Inflammatory macrophage treated with lipopolysaccharide for 1 hour (primary cell): ENCODE results near the gene NAPSA.

ENCODE experiments used
- DNase-seq, 2 donors: peaks; one replicate each; pipeline ENCODE4 v3.0.0-alpha.2; 2020 to 2022

Gene NAPSA

DNA sequence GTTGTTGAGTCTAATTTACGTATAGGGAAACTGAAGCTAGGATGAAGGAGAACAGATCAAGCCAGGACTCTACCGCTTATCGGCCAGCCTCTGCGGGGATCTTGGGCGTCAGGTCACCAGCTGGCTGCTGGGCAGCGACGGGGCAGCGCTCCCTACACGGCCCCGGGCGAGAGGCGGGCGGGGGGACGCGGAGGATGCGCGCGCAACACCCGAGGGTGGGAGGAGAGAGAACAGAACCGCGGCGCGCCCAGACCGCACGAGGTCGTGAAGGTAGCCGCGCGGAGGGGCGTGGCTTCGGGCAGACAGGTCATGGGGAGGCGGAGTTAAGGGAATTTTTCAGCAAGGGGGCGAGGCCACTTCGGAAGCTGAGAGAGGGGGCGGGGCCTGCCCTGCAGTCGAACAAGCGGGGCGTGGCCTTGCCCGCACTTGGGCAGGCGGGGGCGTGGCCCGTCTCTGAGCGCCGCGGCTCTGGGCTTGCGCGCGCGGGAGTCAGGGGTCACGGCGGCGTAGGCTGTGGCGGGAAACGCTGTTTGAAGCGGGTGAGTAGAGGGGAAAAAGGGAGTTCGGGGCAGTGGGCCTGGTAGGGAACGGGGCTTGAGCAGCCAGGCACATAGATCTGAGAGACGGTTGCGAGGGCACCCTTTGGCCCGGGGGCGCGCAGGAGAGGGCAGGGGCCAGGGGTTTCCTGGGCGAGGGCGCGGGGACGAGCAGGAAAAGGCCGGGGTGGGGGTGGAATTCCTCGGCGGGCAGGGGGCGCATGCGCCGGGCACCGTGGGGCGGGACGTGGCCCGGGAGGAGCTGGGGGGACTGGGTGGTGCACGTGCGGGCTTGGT lies 18.6 kb upstream of the NAPSA start, which contains the start of gene POLD1:
Gene POLD1, plus strand, starts transcription at position 496 of the 833 bp plus-strand sequence. CDS start 14,505 bp downstream, outside the sequence.
- DNase-seq = peak; percentile 95 to 98

DNA sequence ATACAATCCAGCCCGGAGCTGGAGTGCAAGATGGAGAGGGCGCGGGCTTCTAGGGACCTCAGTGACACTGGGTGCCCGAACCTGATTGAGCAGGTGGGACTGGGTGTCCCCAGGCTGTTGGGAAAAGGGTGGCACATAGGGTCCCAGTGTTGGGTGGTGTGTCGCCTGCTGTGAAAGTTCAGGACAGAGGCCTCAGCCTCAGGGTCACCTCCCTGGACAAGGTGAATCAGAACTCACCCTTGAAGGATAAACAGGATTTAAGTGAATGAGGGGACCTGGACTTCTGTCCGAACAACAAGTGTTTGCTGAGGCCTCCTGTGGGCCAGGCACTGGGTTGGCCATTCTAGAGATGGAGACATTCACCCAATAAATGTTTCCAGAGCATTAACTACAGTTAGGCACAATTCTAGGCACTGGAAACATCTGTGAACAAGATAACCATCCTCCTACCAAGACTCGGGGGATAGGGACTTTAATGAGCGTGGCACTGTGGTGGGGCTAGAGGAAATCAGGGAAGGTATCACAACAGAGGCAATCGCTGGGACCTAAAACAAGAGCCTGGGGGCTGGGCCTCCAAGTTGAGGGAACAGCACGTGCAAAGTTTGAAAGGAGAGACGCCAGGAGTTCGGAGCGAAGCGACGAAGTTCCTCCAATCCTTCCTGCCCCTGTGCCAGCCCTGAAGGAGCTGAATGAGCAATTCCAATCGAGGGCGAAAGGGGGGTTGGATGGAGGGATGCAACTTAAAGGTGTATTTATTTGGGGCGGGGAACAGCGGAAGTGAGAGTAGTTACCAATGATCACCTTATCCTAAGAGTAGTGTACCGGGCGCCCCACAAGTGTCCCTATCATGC lies 17.8 kb upstream of the NAPSA start:
- no peak for DNase-seq

DNA sequence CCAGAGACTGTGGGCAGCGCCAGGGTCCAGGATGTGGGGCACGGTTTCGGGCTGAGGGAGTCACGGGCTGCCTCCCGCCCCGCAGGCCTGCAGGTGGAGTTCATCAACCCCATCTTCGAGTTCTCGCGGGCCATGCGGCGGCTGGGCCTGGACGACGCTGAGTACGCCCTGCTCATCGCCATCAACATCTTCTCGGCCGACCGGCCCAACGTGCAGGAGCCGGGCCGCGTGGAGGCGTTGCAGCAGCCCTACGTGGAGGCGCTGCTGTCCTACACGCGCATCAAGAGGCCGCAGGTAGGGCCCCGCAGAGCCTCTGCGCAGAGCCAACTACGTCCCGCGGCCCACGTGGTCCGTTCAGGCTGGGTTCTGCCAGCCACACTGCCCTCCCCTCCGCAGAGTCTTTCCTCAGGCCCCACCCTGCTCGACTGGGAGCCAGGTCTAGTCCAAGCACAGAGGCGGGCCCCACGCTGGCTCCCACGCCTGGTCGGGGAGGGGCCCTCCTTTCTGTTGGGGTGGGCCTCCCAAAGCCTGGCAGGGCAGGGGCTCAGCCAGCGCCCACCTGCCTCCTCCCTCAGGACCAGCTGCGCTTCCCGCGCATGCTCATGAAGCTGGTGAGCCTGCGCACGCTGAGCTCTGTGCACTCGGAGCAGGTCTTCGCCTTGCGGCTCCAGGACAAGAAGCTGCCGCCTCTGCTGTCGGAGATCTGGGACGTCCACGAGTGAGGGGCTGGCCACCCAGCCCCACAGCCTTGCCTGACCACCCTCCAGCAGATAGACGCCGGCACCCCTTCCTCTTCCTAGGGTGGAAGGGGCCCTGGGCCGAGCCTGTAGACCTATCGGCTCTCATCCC lies 16.7 kb upstream of the NAPSA start:
- DNase-seq = no peak

DNA sequence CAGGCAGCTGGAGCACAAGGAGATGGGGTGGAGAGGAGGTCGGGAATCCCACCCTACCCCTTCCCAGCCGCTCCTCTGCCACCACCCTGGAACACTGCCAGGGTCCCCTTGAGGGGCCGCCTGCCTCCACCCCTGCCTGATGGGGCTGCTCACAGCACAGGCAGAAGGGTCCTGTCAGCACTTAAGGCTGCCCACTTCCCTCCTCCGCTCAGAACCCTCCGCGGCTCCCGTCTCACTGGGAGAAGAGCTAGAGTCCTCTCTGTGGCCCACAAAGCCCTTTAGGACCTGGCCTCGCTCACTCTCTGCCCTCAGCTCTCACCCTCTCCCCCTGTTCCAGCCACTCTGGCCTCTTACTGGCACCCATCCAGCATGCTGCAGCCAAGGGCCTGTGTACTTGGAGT lies 15.3 kb upstream of the NAPSA start:
- DNase-seq = no peak

DNA sequence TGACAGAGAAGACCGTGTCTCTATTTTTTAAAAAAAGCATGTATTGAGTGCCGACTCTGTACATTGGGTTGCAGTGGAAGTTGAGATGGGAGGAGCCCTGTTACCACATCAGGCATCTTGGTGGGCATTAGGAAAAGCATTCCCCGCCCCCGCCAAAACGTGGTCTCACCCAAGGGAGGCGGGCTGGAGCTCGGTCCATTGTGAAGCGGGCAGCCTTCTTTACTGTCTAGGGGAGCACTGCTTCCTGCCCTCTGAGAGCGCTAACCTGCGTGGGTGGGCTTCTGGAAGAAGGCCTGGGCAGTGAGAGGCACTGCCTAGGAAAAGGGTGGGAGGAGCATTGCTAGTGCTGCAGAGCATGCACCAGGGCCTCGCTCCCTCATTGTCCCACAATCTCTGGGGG lies 14.7 kb upstream of the NAPSA start:
- DNase-seq = no peak

DNA sequence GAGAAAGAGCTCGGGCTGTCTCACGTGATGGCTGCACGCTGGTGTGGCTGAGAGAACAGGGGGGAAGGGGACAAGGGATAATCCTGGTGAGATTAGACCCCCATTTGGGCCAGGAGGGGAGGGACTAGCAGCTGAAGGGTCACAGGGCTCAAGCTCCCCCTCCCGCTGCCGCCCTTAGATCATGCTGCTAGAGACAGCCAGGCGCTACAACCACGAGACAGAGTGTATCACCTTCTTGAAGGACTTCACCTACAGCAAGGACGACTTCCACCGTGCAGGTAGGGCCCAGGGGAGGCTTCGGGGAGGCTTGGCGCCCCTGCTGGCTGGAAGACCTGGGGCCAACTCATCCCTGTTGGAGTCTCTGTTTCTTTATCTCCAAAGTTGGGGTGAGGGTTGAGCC lies 14.2 kb upstream of the NAPSA start:
- no peak for DNase-seq

DNA sequence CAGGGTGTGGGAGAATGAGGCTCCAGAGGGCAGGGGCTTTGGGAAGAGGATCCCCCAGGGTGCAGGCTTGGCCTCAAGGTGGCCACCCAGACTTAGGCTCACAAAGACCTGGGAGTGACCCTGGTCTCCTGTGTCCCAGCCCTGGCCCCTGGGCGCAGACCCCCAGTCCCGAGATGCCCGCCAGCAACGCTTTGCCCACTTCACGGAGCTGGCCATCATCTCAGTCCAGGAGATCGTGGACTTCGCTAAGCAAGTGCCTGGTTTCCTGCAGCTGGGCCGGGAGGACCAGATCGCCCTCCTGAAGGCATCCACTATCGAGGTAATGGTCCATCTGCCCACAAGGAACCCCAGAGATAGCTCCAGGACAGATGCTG lies 13.4 kb upstream of the NAPSA start:
- DNase-seq = no peak

DNA sequence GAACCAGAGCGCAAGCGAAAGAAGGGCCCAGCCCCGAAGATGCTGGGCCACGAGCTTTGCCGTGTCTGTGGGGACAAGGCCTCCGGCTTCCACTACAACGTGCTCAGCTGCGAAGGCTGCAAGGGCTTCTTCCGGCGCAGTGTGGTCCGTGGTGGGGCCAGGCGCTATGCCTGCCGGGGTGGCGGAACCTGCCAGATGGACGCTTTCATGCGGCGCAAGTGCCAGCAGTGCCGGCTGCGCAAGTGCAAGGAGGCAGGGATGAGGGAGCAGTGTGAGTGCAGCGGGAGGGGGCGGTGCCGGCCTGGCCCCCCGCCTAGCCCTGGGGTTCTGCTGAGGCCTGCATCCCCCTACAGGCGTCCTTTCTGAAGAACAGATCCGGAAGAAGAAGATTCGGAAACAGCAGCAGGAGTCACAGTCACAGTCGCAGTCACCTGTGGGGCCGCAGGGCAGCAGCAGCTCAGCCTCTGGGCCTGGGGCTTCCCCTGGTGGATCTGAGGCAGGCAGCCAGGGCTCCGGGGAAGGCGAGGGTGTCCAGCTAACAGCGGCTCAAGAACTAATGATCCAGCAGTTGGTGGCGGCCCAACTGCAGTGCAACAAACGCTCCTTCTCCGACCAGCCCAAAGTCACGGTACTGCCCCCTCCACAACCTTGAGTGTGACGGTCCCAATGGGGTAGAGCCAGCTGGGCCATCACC lies 12.9 kb upstream of the NAPSA start:
- DNase-seq = no peak

DNA sequence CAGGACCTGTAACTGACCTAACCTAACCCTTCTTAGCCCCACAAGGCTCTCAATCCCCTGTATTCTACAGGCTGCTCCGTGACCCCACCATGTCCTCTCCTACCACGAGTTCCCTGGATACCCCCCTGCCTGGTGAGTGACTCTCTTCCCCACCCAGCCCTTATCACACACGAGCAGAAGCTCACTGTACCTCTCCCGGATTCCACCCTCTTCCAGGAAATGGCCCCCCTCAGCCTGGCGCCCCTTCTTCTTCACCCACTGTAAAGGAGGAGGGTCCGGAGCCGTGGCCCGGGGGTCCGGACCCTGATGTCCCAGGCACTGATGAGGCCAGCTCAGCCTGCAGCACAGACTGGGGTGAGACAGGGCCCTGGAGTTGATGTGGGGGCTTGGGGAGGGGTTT lies 12.1 kb upstream of the NAPSA start:
- no peak for DNase-seq

DNA sequence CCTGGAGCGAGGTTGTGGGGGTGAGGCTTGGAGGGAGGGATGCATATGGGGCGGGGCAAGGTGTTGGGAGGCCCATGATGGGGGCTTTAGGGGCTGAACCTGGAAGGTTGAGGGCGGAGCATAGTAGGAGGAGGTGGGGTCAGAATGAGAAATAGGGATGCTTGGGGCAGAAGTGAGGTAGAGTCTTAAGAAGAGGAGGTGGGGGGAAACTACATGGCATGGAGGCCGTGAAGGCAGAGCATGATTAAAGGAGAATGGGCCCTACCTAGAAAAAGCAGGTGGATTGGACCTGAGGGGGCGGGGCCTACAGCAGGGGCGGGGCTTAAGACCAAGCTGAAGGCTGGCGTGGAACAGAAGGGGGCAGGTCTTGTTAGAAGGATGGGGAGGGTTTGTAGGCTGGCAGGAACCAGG lies 11.6 kb upstream of the NAPSA start:
- DNase-seq = no peak

DNA sequence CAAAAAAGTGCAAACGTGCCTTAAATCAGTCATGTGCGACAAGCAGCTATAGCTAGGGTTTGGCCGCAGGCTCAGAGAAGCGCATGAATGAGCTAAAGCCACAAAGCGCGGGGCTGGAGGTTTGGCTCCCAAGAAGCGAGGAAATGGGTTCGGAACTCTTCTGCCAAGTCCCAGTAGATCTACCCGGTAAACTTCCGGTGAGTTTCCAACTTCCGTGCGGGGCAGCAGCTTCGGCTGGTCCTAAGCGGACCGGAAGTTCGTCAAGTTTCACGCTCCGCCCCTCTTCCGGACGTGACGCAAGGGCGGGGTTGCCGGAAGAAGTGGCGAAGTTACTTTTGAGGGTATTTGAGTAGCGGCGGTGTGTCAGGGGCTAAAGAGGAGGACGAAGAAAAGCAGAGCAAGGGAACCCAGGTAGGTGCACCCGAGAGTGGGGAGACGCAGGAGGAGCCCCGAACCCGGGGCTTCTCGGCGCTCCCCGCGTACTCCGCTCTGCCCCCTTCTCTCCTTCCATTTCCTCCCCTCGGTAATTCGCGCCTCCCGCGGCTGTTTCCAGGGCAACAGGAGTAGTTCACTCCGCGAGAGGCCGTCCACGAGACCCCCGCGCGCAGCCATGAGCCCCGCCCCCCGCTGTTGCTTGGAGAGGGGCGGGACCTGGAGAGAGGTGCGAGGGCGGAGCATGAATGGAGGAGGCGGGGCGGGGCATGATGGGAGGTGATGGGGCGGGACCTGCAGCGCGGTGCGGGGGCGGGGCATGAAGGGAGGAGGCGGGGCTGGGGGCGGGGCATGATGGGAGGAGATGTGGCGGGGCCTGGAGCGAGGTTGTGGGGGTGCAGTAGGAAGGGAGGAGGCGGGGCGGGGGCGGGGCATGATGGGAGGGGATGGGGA lies 11.0 kb upstream of the NAPSA start, which contains the start of gene NR1H2:
Gene NR1H2, plus strand, starts transcription at position 292 of the 885 bp plus-strand sequence. CDS start 1,149 bp downstream, outside the sequence.
- peak; percentile 95 to 99 for DNase-seq

DNA sequence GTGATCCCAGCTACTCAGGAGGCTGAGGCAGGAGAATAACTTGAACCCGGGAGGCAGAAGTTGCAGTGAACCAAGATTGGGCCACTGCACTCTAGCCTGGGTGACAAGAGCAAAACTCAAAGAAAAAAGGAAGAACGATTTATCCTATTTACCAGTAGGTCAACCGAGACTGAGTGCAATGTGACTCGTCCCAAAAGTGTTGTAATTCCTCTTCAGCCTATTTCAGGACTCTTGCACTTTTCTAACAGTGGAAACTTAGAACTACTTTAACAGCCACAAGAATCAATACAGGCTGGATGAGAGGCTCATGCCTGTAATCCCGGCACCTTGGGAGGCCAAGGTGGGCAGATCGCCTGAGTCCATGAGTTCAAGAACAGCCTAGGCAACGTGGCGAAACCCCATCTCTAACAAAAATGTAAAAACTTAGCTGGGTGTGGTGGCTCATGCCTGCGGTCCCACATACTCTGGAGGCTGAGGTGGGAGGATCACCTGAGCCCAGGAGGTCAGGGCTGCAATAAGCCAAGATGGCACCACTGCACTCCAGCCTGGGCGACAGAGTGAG lies 6.6 kb upstream of the NAPSA start:
- DNase-seq = peak; percentile 50 to 68

DNA sequence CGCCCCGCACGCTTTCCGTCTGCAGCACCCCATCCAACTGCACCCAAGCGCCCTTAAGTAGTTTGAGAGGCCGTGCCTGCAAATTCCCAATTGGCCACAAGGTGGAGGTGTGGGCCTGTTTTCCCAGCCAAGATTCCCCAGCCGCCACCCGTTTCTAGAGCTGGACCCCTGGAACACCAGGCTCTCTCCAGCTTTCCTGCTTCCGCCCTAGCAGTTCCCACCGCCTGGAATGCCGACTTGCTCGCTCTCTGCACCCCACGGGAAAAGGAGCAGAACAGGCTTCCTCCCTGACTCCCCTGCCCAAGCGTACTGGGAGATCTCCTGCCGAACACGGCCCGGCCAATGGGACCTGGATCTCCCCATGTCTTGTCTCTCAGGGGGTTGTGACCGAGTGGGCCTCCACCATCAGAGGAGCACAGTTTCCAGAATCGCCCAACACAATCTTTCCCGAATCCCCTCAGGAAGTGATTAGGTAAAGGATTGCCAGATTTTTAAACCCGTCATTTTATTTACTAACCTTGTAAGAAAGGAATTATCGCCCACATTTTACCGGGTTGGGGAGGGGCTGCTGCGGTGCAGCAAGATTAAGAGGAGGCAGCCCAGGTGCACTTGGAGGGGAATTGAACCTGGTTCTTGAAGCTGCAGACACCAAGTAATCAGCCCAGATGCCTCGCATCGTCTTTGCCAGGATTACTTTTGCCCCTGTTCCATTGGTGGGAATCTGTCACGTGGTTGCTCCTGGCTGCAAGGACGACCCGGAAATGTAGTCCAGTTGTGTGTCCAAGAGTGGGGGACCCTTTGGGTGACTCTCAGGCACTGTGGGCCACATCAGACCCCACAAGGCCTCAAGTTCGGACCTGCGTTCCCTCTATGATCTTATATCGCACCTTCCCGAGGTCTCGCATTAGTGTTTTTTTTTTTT lies 3.5 kb upstream of the NAPSA start:
- DNase-seq = peak; percentile 79 to 95

DNA sequence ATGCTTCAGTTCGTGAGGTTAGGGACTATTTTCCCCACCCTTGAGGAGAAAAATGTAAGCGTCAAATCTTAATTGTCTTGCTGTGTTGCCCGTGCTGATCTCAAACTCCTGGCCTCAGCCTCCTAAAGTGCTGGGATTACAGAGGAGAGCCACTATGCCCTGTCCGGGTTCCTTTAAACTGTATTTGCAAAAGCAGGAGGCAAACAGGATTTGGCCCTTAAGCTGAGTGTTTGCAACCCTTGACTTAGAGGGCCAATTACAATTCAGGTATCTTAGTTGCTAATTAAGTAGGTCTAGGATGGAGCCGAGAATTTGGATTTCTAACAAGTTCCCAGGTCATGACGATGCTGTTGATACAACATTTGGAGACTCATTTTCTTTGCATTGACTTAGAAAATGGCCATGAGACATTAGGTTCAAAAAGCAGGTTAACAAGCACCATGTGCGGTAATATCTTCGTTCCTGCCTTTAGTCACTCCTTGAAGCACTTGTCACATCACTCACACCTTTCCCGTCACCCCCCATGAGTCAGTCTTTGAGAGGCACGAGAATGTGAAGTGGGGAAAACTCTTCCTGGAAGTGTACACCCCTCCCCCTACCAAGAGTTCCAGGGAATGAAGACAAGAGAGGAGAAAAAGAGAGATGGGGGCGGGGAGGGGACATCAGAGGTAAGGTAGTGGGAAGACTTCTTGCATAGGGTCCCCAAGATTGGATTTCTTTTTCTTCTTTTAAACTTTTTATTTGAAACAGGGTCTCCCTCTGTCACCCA lies 2.6 kb downstream of the NAPSA start:
- no peak for DNase-seq

DNA sequence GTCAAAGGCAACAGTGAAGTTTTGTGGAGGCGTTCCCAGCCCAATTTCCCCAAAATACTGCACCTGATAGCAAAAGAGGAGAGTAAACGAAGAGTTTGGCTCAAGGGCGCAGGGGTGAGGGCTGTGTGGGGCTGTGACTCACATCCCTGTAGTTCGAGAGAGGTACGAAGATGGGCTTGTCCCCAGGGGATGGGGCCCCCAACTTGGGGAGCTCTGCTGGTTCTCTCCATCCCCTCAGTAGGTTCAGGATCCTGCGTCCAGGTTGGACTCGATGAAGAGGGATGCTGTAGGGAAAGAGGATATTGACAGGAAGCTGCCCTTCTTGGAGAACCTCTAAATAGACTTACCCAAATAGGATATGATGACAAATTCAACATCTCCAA lies 3.4 kb downstream of the NAPSA start:
- no peak for DNase-seq

DNA sequence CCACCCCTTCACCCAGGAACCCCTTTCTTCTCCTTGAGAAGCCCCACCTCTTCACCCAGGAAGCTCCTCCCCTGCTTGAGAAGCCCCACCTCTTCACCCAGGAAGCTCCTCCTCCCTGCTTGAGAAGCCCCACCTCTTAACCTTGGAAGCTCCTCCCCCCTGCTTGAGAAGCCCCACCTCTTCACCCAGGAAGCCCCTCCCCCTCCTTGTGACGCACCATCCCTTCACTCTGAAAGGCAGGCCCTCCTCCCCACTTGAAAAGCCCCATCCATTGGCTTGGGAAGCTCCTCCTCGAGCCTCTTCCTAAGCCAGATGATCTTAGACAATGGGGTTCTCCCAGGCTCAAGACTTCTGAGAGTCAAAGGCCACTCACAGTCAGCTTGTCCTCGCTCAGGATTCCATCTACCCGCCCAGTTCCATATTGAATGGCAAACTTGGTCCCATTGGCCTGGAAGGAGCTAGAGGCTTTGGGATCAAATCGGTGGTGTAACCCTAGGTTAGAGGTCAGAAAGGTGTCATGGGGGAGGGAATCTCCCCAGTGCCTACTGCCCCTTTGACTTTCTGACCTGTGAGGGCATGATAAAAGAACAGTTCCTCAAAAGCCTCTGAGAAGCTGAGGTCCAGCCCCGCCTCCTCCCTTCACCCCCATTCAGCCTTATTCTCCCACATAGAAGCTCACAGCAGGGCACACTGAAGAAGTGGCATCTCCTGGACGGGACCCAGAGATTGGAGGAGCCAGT lies 4.0 kb downstream of the NAPSA start:
- DNase-seq = peak in 1 of 2 donors; percentile 27

DNA sequence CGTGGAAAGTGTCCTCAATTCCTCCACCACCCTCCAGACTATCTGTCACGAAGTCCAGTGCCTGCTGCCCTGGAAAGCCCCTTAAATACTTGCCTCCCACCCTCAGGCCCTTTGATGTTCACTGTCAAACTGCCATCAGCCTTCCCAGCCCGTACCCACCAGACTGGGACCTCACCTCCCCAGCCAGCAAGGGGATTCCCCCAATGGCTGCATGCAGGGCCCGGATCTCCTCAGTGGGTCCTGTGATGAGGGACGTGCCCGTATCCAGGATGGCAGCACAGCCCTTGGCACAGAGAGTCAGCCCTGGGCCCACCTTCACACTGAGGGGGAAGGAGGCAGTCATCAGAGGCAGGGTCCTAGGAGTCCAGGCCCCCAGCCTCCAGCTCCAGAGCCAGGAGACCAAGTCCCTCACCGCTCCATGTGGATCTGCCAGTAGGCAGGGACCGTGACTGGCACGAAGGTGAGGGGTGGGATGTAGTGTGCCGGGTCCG lies 6.1 kb downstream of the NAPSA start:
- no peak for DNase-seq
